GM12874 (cell line): ENCODE results near the gene NLRC3.

ENCODE experiments used
- CTCF ChIP-seq: IDR thresholded peaks from 2 replicates; pipeline ENCODE4 v1.5.1; 2011; ENCODE audit warnings: low read depth, mild to moderate bottlenecking, control low read depth, low read length, moderate library complexity; ENCODE audit not compliant: insufficient read depth

The NLRC3 gene

GRCh38 chr16:3602320-3602653 lies 25.1 kb upstream of the NLRC3 start:
- no peak for TF ChIP-seq CTCF

GRCh38 chr16:3601614-3602319 lies 24.6 kb upstream of the NLRC3 start:
- no peak for TF ChIP-seq CTCF

GRCh38 chr16:3599922-3600321 lies 22.7 kb upstream of the NLRC3 start:
- TF ChIP-seq CTCF: no peak

- no peak for TF ChIP-seq CTCF
These were observed 21.9 kb upstream of the NLRC3 start for GRCh38 chr16:3599121-3599520.

- TF ChIP-seq CTCF: no peak
These were observed 21.0 kb upstream of the NLRC3 start for GRCh38 chr16:3598236-3598635.

GRCh38 chr16:3597676-3598075 lies 20.5 kb upstream of the NLRC3 start:
- no peak for TF ChIP-seq CTCF

GRCh38 chr16:3597226-3597625 lies 20.0 kb upstream of the NLRC3 start:
- no peak for TF ChIP-seq CTCF
